GM23248 (cell line): ENCODE results near the gene ATP6AP2.

ENCODE experiments used
- EZH2 ChIP-seq: fragments of 200-600 bp; sonication (generic); IDR thresholded peaks from 2 replicates; pipeline ENCODE4 v1.6.1; 2018; ENCODE audit warnings: antibody characterized with exemption, mild to moderate bottlenecking; ENCODE audit not compliant: insufficient read depth, poor library complexity, severe bottlenecking
- EZH2phosphoT487 ChIP-seq: fragments of 200-600 bp; sonication (generic); IDR thresholded peaks from 2 replicates; pipeline ENCODE4 v1.6.1; 2018; ENCODE audit warnings: antibody characterized with exemption, moderate library complexity, mild to moderate bottlenecking, low read depth; ENCODE audit not compliant: insufficient read depth

DNA sequence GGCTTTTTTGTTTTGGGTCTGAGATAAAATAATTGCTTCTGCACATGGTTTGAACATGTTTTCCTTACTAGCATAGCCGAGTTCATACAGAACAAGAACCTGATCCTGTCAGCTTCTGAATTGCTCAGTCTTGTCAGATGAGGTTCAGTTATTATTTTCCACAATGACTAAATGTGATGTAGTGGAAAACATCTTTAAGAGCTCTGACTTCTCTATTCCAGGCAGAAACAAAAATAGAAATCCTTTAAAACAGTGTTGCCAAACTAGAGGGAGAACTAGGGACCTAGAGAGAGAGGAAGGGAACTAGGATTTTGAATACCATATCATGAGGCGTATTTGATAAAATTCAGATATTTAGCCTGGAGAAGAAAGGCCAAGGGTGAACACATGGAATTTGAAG, 2.0 kb downstream of the ATP6AP2 start:
- TF ChIP-seq EZH2 (no peak), EZH2phosphoT487 (no peak)
